Activated CD8-positive, alpha-beta memory T cell treated with anti-CD3 and anti-CD28 coated beads, Interleukin-2, amount 50 U/mL, for 48 hours (primary cell): Measurements from ENCODE around the gene MYD88.

Experiments
- DNase-seq: peaks from one replicate; pipeline ENCODE4 v3.0.0-alpha.2; 2020

The MYD88 gene

GRCh38 chr3:38138349-38139190 lies at the start of gene MYD88:
Gene MYD88, plus strand, starts transcription at chr3:38138661. Its CDS starts 40 bp downstream, at chr3:38138701.
- peak; percentile 93 for DNase-seq

GRCh38 chr3:38089163-38089562 lies 49.3 kb upstream of the MYD88 start:
- DNase-seq: no peak

GRCh38 chr3:38090453-38090852 lies 48.0 kb upstream of the MYD88 start:
- no peak for DNase-seq

GRCh38 chr3:38094999-38095398 lies 43.5 kb upstream of the MYD88 start:
- no peak for DNase-seq

GRCh38 chr3:38095669-38096483 lies 42.6 kb upstream of the MYD88 start:
- no peak for DNase-seq

- DNase-seq: no peak
These were observed 40.8 kb upstream of the MYD88 start for GRCh38 chr3:38097446-38098375.

GRCh38 chr3:38098376-38098723 lies 40.1 kb upstream of the MYD88 start:
- no peak for DNase-seq

- no peak for DNase-seq
These were observed 38.9 kb upstream of the MYD88 start for GRCh38 chr3:38099518-38099917.

GRCh38 chr3:38100498-38100897 lies 38.0 kb upstream of the MYD88 start:
- DNase-seq: no peak

GRCh38 chr3:38101811-38102443 lies 36.5 kb upstream of the MYD88 start:
- DNase-seq: no peak

GRCh38 chr3:38102444-38102814 lies 36.0 kb upstream of the MYD88 start:
- no peak for DNase-seq

GRCh38 chr3:38105525-38105924 lies 32.9 kb upstream of the MYD88 start:
- DNase-seq: no peak

- DNase-seq: no peak
These were observed 30.4 kb upstream of the MYD88 start for GRCh38 chr3:38107911-38108648.

- DNase-seq: peak; percentile 47
These were observed 29.5 kb upstream of the MYD88 start for GRCh38 chr3:38108649-38109579.

GRCh38 chr3:38109580-38110313 lies 28.7 kb upstream of the MYD88 start:
- peak; percentile 40 for DNase-seq

- no peak for DNase-seq
These were observed 28.0 kb upstream of the MYD88 start for GRCh38 chr3:38110314-38111050.

- no peak for DNase-seq
These were observed 27.3 kb upstream of the MYD88 start for GRCh38 chr3:38111201-38111600.

GRCh38 chr3:38111696-38112377 lies 26.6 kb upstream of the MYD88 start:
- DNase-seq: no peak

- no peak for DNase-seq
These were observed 26.1 kb upstream of the MYD88 start for GRCh38 chr3:38112378-38112761.
